Activated T-cell treated with anti-CD3 and anti-CD28 coated beads for 24 hours (primary cell): ENCODE data around the gene ZNF121.

ENCODE experiments used
- DNase-seq: peaks from one replicate; pipeline ENCODE4 v3.0.0-alpha.2; 2020; ENCODE audit warnings: low read depth

Gene ZNF121

DNA sequence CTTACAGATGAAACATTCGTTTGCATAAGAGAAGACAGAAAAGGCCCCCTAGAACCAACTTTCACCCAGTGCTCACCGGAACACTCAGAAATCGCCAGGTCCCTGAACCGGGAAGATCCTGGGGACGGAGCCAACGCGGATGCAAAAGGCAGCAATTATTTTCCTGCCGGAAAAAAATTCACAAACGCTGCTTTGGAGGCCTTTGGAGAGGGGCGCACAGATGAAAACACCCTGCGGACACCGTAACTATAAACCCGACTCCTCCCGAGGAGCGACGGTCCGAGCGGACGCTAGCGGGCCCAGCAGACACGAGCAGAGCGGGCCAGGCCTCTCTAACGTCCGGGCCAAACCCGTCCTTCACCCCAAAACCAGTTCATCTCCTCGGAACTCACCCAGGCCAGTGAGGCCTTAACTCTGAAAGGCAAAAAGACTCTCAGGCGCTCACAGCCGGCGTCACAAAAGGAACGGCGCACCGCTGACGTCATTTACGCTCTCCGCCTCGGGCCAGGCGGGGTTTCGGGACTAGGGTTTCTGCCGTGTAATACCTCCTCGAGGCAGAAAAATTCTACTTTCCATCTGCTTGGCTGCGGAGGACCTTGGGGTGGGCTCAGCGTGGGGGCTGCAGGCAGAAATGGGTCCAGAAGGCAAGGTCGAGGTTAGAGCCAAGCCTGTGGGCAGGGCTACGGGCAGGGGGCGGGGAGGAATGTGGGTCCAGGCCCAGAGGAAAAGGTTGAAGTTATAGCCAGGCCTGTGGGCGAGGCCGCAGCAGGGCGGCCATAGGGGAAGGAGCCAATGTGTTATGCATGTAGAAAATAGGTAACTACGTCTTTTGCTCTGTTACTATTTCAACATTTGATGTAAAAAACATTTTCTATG lies 45.9 kb downstream of the ZNF121 start, which contains the start of gene ZNF426:
Gene ZNF426 (minus strand): TSS at position 463 of the 876 bp plus-strand sequence. CDS start 2,413 bp downstream, outside the sequence.
- peak; percentile 84 for DNase-seq

DNA sequence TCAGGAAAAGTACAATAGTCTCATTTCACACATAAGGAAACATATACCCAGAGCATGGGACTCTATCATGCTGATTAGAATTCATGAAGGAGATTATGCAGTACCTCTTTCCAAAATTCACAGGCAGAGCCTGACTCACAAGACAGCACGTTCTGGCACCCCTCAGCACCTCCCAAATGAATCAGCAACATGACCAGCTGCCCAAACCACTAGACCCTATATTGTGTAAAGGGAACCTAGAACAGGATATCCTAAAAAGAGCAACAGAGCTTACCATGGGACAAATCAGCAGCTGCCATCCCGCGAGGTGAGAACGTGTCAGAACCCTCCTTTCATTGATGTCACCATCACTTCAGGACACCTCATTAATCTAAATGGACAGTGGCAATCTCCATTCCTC lies 48.4 kb downstream of the ZNF121 start:
- no peak for DNase-seq

DNA sequence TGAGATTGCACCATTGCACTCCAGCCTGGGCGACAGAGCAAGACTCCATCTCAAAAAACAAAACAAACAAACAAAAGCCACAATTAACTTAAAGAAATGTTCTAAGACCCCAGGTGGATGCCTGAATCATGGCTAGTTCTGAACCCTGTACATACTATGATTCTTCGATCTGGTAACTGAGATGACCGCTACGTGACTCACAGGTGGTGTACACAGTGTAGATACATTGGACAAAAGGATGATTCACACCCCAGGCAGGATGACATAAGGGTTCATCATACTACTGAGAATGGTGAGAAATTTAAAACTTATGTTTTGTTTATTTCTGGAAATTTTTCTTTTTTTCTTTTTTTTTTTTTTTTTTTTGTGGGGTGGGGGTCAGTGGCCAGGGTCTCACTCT lies 52.4 kb downstream of the ZNF121 start:
- no peak for DNase-seq

DNA sequence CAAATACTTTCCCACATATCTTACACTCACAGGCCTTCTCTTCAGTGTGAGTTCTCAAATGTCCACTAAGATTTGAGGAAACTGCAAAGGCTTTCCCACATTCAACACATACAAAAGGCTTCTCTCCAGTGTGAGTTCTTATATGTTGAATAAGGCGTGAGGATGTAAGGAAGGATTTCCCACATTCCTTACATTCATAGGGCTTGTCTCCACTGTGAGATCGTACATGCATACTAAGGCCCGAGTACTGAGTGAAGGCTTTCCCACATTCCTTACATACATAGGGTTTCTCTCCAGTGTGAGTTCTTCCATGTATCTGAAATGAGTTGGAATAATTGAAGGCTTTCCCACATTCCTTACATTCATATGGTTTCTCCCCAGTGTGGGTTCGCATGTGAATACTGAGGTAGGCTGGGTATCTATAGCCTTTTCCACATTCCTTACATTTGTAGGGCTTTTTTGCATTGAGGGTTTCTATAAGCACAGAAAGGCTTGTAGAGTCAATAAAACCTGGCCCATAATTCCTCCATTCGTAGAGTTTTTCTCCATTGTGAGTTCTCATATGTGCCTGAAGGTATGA lies 55.5 kb downstream of the ZNF121 start:
- DNase-seq, result no peak

DNA sequence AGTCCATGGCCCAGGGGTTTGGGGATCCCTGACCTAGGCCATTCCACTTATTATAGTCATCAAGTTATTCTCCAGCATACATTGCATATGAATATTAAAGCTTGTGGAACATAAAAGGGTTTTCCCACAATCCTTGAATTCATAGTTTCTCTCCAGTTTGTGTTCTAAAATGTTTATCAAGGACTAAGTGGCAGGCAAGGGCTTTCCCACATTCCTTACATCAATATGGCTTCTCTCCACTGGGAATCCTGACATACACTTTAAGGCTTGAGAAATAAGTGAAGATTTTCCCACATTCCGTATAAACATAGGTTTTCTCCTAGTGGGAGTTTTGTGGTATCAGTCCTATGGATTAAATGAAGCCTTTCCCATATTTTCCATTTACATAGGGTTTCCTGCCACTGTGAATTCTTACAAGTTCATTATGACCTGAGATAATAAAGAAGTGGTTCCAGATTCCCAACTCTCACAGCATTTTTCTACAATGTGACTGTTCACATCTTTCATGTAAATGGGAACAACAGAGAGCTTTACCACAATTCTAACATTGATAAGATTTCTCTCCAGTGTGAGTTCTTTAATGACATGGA lies 60.3 kb downstream of the ZNF121 start:
- no peak for DNase-seq
